ENCODE measurements around the gene DNAJC30.

Gene DNAJC30

GRCh38 chr7:73633844-73634243 lies 49.4 kb downstream of the DNAJC30 start:
- no peaks in the 10 kb centered on the region for H3K4me1 ChIP-seq (ENCODE audit: insufficient read depth, insufficient read length)
- no peak for DNase-seq (ENCODE audit: low read depth, low spot score)
- H3K36me3 ChIP-seq (ENCODE audit: insufficient read depth, insufficient read length, low read length), result no peaks in the 10 kb centered on the region
- H3K27me3 ChIP-seq (ENCODE audit: insufficient read depth, insufficient read length), result no peaks in the 10 kb centered on the region
- H3K4me3 ChIP-seq (ENCODE audit: insufficient read length, low read depth), result no peak overlapping the region
- no peak overlapping the region for H3K9ac ChIP-seq (ENCODE audit: insufficient read length, low read depth)
- H3K9me3 ChIP-seq (ENCODE audit: insufficient read depth, low read length), result no peaks in the 10 kb centered on the region
- TF ChIP-seq ZNF274 (IDR thresholded peaks at IDR 0.05; ENCODE audit: low read depth, low read length) (no peak), SUZ12 (IDR thresholded peaks at IDR 0.05; ENCODE audit: extremely low read depth, insufficient read depth, insufficient read length) (no peak), YY1 (IDR thresholded peaks at IDR 0.05; ENCODE audit: insufficient read depth, insufficient read length) (no peak)

DNA sequence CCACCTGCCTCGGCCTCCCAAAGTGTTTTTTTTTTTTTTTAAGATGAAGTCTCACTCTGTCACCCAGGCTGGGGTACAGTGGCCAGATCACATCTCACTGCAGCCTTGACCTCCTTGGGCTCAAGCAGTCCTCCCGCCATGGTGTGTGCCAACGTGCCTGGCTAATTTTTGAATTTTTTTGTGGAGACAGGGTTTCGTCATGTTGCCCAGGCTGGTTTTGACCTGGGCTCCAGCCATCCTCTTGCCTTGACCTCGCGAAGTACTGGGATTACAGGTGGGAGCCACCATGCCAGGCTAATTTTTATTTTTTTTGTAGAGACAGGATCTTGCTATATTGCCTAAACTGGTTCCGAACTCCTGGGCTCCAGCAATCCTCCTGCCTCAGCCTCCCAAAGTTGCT lies 49.9 kb downstream of the DNAJC30 start:
- Histone ChIP-seq H3K27me3 (ENCODE audit: insufficient read depth, insufficient read length) (no peaks in the 10 kb centered on the region), H3K9ac (ENCODE audit: insufficient read length, low read depth) (no peak overlapping the region), H3K9me3 (ENCODE audit: insufficient read depth, low read length) (no peaks in the 10 kb centered on the region), H3K4me1 (ENCODE audit: insufficient read depth, insufficient read length) (no peaks in the 10 kb centered on the region), H3K36me3 (ENCODE audit: insufficient read depth, insufficient read length, low read length) (no peaks in the 10 kb centered on the region), H3K4me3 (ENCODE audit: insufficient read length, low read depth) (no peak overlapping the region)
- DNase-seq (ENCODE audit: low read depth, low spot score), result no peak
- TF ChIP-seq ZNF274 (IDR thresholded peaks at IDR 0.05; ENCODE audit: low read depth, low read length), result no peak
- no peak for TF ChIP-seq SUZ12 (IDR thresholded peaks at IDR 0.05; ENCODE audit: extremely low read depth, insufficient read depth, insufficient read length)
- no peak for TF ChIP-seq YY1 (IDR thresholded peaks at IDR 0.05; ENCODE audit: insufficient read depth, insufficient read length)

DNA sequence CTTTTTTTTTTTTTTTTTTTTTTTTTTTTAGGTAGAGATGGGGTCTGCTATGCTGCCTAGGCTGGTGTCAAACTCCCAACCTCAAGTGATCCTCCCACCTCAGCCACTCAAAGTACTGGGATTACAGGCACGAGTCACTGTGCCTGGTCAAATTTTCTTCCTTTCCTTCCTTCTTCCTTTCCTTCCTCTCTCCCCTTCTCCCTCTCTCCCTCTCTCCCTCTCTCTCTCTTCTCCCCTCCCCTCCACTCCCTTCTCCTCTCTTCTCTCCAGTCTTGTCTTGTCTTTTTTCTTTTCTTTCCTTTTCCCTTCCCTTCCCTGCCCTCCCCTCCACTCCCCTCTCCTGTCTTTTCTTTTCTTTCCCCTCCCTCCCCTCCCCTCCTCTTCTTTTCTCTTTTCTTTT lies 51.7 kb downstream of the DNAJC30 start:
- TF ChIP-seq SUZ12 (IDR thresholded peaks at IDR 0.05; ENCODE audit: extremely low read depth, insufficient read depth, insufficient read length) (no peak), YY1 (IDR thresholded peaks at IDR 0.05; ENCODE audit: insufficient read depth, insufficient read length) (no peak), ZNF274 (IDR thresholded peaks at IDR 0.05; ENCODE audit: low read depth, low read length) (no peak)
- Histone ChIP-seq H3K9ac (ENCODE audit: insufficient read length, low read depth) (no peak overlapping the region), H3K27me3 (ENCODE audit: insufficient read depth, insufficient read length) (no peaks in the 10 kb centered on the region), H3K9me3 (ENCODE audit: insufficient read depth, low read length) (no peaks in the 10 kb centered on the region), H3K4me1 (ENCODE audit: insufficient read depth, insufficient read length) (no peaks in the 10 kb centered on the region), H3K36me3 (ENCODE audit: insufficient read depth, insufficient read length, low read length) (no peaks in the 10 kb centered on the region), H3K4me3 (ENCODE audit: insufficient read length, low read depth) (no peak overlapping the region)
- DNase-seq (ENCODE audit: low read depth, low spot score), result no peak

All from NT2/D1 (cell line).